Hepatocyte (in vitro differentiated cells): ENCODE results near the gene LRMDA. TPM values are rescaled to one million over a fixed set of nuclear protein-coding genes. Genes with fewer than 3 reads are reported as not detected.

Source experiments
- DNase-seq: peaks from one replicate; pipeline ENCODE4 v3.0.0-alpha.2; 2016; ENCODE audit warnings: low spot score
- H2AFZ ChIP-seq: fragments of 200-600 bp; sonication (generic); 2 replicates; pipeline ENCODE4 v1.6.0; 2016; ENCODE audit warnings: antibody characterized with exemption, mild to moderate bottlenecking
- H3K27ac ChIP-seq: fragments of 200-600 bp; sonication (generic); 2 replicates; pipeline ENCODE4 v1.5.1; 2016; ENCODE audit warnings: mild to moderate bottlenecking
- H3K27me3 ChIP-seq: fragments of 200-600 bp; sonication (generic); 2 replicates; pipeline ENCODE4 v1.6.1; 2016
- H3K36me3 ChIP-seq: fragments of 200-600 bp; sonication (generic); replicated peaks from 2 replicates; pipeline ENCODE4 v1.5.1; 2016; ENCODE audit warnings: low read depth; ENCODE audit not compliant: insufficient read depth
- H3K4me1 ChIP-seq: fragments of 200-600 bp; sonication (generic); 2 replicates; pipeline ENCODE4 v1.5.1; 2016; ENCODE audit warnings: mild to moderate bottlenecking, moderate library complexity; ENCODE audit not compliant: insufficient read depth
- H3K4me2 ChIP-seq: fragments of 200-600 bp; sonication (generic); 2 replicates; pipeline ENCODE4 v1.6.0; 2016
- H3K4me3 ChIP-seq: fragments of 200-600 bp; sonication (generic); 2 replicates; pipeline ENCODE4 v1.5.1; 2016; ENCODE audit warnings: mild to moderate bottlenecking
- H3K79me2 ChIP-seq: fragments of 200-600 bp; sonication (generic); 2 replicates; pipeline ENCODE4 v1.6.0; 2017; ENCODE audit warnings: mild to moderate bottlenecking
- H3K9me2 ChIP-seq: fragments of 200-600 bp; sonication (generic); replicated peaks from 2 replicates; pipeline ENCODE4 v1.6.0; 2017; ENCODE audit warnings: mild to moderate bottlenecking; ENCODE audit not compliant: insufficient read depth
- H3K9me3 ChIP-seq: fragments of 200-600 bp; sonication (generic); 2 replicates; pipeline ENCODE4 v1.5.1; 2016; ENCODE audit warnings: low read depth, mild to moderate bottlenecking
- H4K20me1 ChIP-seq: fragments of 200-600 bp; sonication (generic); 2 replicates; pipeline ENCODE4 v1.6.0; 2016; ENCODE audit warnings: mild to moderate bottlenecking; ENCODE audit not compliant: insufficient read depth, poor library complexity, severe bottlenecking
- EZH2 ChIP-seq: fragments of 200-600 bp; sonication (generic); IDR thresholded peaks from 2 replicates; pipeline ENCODE4 v1.6.1; 2016; ENCODE audit warnings: antibody characterized with exemption, mild to moderate bottlenecking, borderline replicate concordance
- EZH2phosphoT487 ChIP-seq: fragments of 200-600 bp; sonication (generic); IDR thresholded peaks from one replicate; pipeline ENCODE4 v1.6.1; 2018; ENCODE audit warnings: antibody characterized with exemption, mild to moderate bottlenecking, low read depth, moderate library complexity; ENCODE audit not compliant: unreplicated experiment, severe bottlenecking
- WGBS: methylation state at CpG from one replicate; pipeline ENCODE4 v1.1.6; 2016; ENCODE audit warnings: low lambda C conversion rate; ENCODE audit errors: missing lambda C conversion rate; 5-methylcytosine and 5-hydroxymethylcytosine counted together
- polyA plus RNA-seq: library from polyadenylated mRNA; unstranded; fragments of >200 nt; fragmentation: Nextera tagmentation; extraction: Ambion mirVana; gene quantifications from 2 replicates; pipeline ENCODE4 v1.2.1, GENCODE V29; 2016
- total RNA-seq: library from RNA; depleted of rRNA; stranded (reverse); fragments of >200 nt; gene quantifications from 2 replicates; pipeline ENCODE4 v1.2.3, GENCODE V29; 2014
- TF ChIP-seq, protein P1 (sequence below): fragments of 200-600 bp; sonication (generic); IDR thresholded peaks from 2 replicates; pipeline ENCODE4 v1.5.1; 2016; ENCODE audit warnings: antibody characterized with exemption, mild to moderate bottlenecking; ENCODE audit not compliant: poor library complexity

Gene LRMDA
- total and polyA plus RNA-seq, 2 experiments from 2014 or later, result 5.6 to 15.7 TPM

DNA sequence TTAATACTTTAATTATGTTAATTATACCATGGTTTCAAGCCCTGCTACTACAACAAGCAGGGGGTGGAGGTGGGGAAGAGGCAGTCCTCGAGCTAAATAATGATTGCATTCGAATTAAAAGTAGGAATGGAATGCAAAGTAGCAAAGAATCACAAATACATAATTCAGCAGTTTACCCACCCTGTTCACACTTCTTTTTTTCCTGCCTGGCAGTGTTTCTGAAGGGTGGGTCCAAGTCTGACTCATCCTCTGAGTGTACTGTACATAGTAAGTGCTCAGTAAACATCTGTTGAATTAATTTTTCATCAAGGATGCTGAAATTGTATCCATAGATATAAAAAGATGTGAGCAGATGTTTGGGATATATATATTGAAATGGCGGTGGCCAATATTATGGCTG is 778.8 kb downstream of the LRMDA start:
- H2AFZ ChIP-seq, result no peak overlapping the region
- no peak overlapping the region for H3K4me2 ChIP-seq
- no peaks in the 10 kb centered on the region for H3K27me3 ChIP-seq
- H3K36me3 ChIP-seq, result no peaks in the 10 kb centered on the region
- no peak overlapping the region for H3K4me3 ChIP-seq
- no peak overlapping the region for H3K27ac ChIP-seq
- WGBS, result 95% methylated on average over 3 of the region's 3 CpGs
- no peak for DNase-seq
- no peaks in the 10 kb centered on the region for H3K9me3 ChIP-seq
- H4K20me1 ChIP-seq, result no peaks in the 10 kb centered on the region
- no peaks in the 10 kb centered on the region for H3K4me1 ChIP-seq
- H3K79me2 ChIP-seq, result no peaks in the 10 kb centered on the region
- TF ChIP-seq EZH2phosphoT487, result no peak
- no peak for TF ChIP-seq EZH2
- TF ChIP-seq, protein P1, sequence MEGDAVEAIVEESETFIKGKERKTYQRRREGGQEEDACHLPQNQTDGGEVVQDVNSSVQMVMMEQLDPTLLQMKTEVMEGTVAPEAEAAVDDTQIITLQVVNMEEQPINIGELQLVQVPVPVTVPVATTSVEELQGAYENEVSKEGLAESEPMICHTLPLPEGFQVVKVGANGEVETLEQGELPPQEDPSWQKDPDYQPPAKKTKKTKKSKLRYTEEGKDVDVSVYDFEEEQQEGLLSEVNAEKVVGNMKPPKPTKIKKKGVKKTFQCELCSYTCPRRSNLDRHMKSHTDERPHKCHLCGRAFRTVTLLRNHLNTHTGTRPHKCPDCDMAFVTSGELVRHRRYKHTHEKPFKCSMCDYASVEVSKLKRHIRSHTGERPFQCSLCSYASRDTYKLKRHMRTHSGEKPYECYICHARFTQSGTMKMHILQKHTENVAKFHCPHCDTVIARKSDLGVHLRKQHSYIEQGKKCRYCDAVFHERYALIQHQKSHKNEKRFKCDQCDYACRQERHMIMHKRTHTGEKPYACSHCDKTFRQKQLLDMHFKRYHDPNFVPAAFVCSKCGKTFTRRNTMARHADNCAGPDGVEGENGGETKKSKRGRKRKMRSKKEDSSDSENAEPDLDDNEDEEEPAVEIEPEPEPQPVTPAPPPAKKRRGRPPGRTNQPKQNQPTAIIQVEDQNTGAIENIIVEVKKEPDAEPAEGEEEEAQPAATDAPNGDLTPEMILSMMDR, result no peak
- no peaks in the 10 kb centered on the region for H3K9me2 ChIP-seq

DNA sequence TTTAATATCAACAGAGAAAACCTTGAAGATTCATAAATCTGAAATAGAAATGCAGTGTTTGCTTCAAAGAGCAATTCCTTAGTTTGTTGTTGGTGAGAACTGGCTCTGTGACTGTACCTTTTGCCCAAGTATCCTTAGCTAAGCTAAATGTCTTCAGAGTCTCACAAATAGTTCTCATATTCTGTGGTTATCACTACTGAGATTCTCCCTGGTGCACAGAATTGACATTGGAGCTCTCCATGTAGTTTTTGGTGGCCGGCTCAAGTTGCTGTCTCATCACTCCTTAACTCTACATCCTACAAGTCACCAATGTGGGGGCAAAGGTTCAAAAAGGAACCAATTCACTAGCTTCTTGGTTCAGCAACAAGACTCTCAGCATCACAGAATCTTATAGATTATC is 780.3 kb downstream of the LRMDA start:
- Histone ChIP-seq H4K20me1 (no peaks in the 10 kb centered on the region), H3K4me3 (no peak overlapping the region), H3K27me3 (no peaks in the 10 kb centered on the region), H2AFZ (no peak overlapping the region), H3K27ac (no peak overlapping the region), H3K9me2 (no peaks in the 10 kb centered on the region), H3K4me2 (no peak overlapping the region), H3K36me3 (no peaks in the 10 kb centered on the region), H3K9me3 (no peaks in the 10 kb centered on the region), H3K4me1 (no peaks in the 10 kb centered on the region), H3K79me2 (no peaks in the 10 kb centered on the region)
- WGBS, result 88% methylated on average over 1 of the region's 1 CpG
- DNase-seq, result no peak
- TF ChIP-seq, protein P1, result no peak
- TF ChIP-seq EZH2, result no peak
- no peak for TF ChIP-seq EZH2phosphoT487

GRCh38 chr10:76213876-76214275 is 782.5 kb downstream of the LRMDA start:
- Histone ChIP-seq H3K27ac (no peak overlapping the region), H3K4me2 (no peak overlapping the region), H3K79me2 (no peaks in the 10 kb centered on the region), H3K36me3 (no peaks in the 10 kb centered on the region), H3K4me1 (no peaks in the 10 kb centered on the region), H3K9me2 (no peaks in the 10 kb centered on the region), H3K27me3 (no peaks in the 10 kb centered on the region), H4K20me1 (no peaks in the 10 kb centered on the region), H3K4me3 (no peak overlapping the region), H2AFZ (no peak overlapping the region), H3K9me3 (no peaks in the 10 kb centered on the region)
- 74% methylated on average over 2 of the region's 2 CpGs for WGBS
- DNase-seq, result no peak
- TF ChIP-seq EZH2phosphoT487 (no peak), EZH2 (no peak)
- TF ChIP-seq, protein P1, result no peak

GRCh38 chr10:76218035-76218434 is 786.6 kb downstream of the LRMDA start:
- H3K4me3 ChIP-seq, result no peak overlapping the region
- WGBS, result 67% methylated on average over 6 of the region's 6 CpGs
- no peak overlapping the region for H2AFZ ChIP-seq
- H3K4me2 ChIP-seq, result no peak overlapping the region
- H4K20me1 ChIP-seq, result no peaks in the 10 kb centered on the region
- H3K4me1 ChIP-seq, result no peaks in the 10 kb centered on the region
- DNase-seq, result no peak
- no peaks in the 10 kb centered on the region for H3K9me2 ChIP-seq
- TF ChIP-seq, protein P1, result no peak
- TF ChIP-seq EZH2phosphoT487 (no peak), EZH2 (no peak)
- no peaks in the 10 kb centered on the region for H3K27me3 ChIP-seq
- no peaks in the 10 kb centered on the region for H3K79me2 ChIP-seq
- H3K9me3 ChIP-seq, result no peaks in the 10 kb centered on the region
- no peak overlapping the region for H3K27ac ChIP-seq
- no peaks in the 10 kb centered on the region for H3K36me3 ChIP-seq
